GM12878 (cell line): ENCODE measurements around the gene JMJD6. TPM values are rescaled to one million over a fixed set of nuclear protein-coding genes. Genes with fewer than 3 reads are reported as not detected.

Experiments used
- ASH2L ChIP-seq: fragments of 300-600, 200-600 bp; sonication (generic); IDR thresholded peaks from 2 replicates; pipeline ENCODE4 v1.6.1; 2017; ENCODE audit warnings: low read depth, mild to moderate bottlenecking, borderline replicate concordance
- ATF3 ChIP-seq: IDR thresholded peaks from 2 replicates; pipeline ENCODE4 v1.6.1; 2011; ENCODE audit warnings: low read depth, mild to moderate bottlenecking, low read length, moderate library complexity, borderline replicate concordance; ENCODE audit errors: extremely low read depth
- BHLHE40 ChIP-seq, 2 experiments: fragments of 450-650 bp in 1 of 2; IDR thresholded peaks; 2 replicates each; pipeline ENCODE4 v1.6.1; 2011 to 2017; ENCODE audit warnings: low read depth in 2 of 2, borderline replicate concordance in 1 of 2, improper control_type of control experiment in 1 of 2, low read length in 1 of 2, mild to moderate bottlenecking in 1 of 2
- BRCA1 ChIP-seq: IDR thresholded peaks from 2 replicates; pipeline ENCODE4 v1.6.1; 2011; ENCODE audit warnings: low read depth, low read length, improper control_type of control experiment
- CREM ChIP-seq: IDR thresholded peaks from 2 replicates; pipeline ENCODE4 v1.6.1; 2014; ENCODE audit warnings: antibody characterized with exemption, low read depth
- E2F4 ChIP-seq: IDR thresholded peaks from 2 replicates; pipeline ENCODE4 v1.6.1; 2012; ENCODE audit warnings: low read depth, low read length, improper control_type of control experiment
- ELK1 ChIP-seq: IDR thresholded peaks from 2 replicates; pipeline ENCODE4 v1.6.1; 2012; ENCODE audit warnings: low read depth, low read length, improper control_type of control experiment
- ESRRA ChIP-seq: IDR thresholded peaks from 2 replicates; pipeline ENCODE4 v1.6.1; 2012; ENCODE audit warnings: mild to moderate bottlenecking, low read length, improper control_type of control experiment
- FOS ChIP-seq: IDR thresholded peaks from 3 replicates; pipeline ENCODE4 v1.6.1; 2011; ENCODE audit warnings: borderline replicate concordance; ENCODE audit not compliant: insufficient read length; ENCODE audit errors: extremely low read depth
- HDAC6 ChIP-seq: fragments of 200-600 bp; sonication (generic); IDR thresholded peaks from one replicate; pipeline ENCODE4 v1.8.0; 2017; ENCODE audit warnings: antibody characterized with exemption; ENCODE audit not compliant: unreplicated experiment
- IKZF2 ChIP-seq, 2 experiments: fragments of 450-650 bp; IDR thresholded peaks; 2 replicates each; pipeline ENCODE4 v1.6.1; 2017; ENCODE audit warnings: mild to moderate bottlenecking in 2 of 2, moderate library complexity in 2 of 2
- MEF2A ChIP-seq: IDR thresholded peaks from 2 replicates; pipeline ENCODE4 v1.6.1; 2011; ENCODE audit warnings: low read depth, mild to moderate bottlenecking, low read length, moderate library complexity; ENCODE audit not compliant: insufficient read depth
- NR2C1 ChIP-seq: fragments of 450-650 bp; IDR thresholded peaks from 2 replicates; pipeline ENCODE4 v1.6.1; 2017; ENCODE audit warnings: antibody characterized with exemption, mild to moderate bottlenecking, moderate library complexity
- POLR2A ChIP-seq: IDR thresholded peaks from 2 replicates; pipeline ENCODE4 v1.6.1; 2011; ENCODE audit warnings: low read depth, mild to moderate bottlenecking, low read length
- RBBP5 ChIP-seq: fragments of 200-600 bp; sonication (generic); conservative IDR thresholded peaks from 2 replicates; pipeline ENCODE4 v1.6.1; 2016
- RELB ChIP-seq: fragments of 450-650 bp; IDR thresholded peaks from 2 replicates; pipeline ENCODE4 v1.6.1; 2017; ENCODE audit warnings: low read depth, mild to moderate bottlenecking, moderate library complexity
- SIN3A ChIP-seq: IDR thresholded peaks from 2 replicates; pipeline ENCODE4 v1.6.1; 2012; ENCODE audit warnings: low read depth, low read length, improper control_type of control experiment
- SMAD1 ChIP-seq: fragments of 450-650 bp; IDR thresholded peaks from 2 replicates; pipeline ENCODE4 v1.6.1; 2018; ENCODE audit warnings: mild to moderate bottlenecking, low read depth; ENCODE audit not compliant: partially characterized antibody
- SMAD5 ChIP-seq: IDR thresholded peaks from 2 replicates; pipeline ENCODE4 v1.6.1; 2016; ENCODE audit warnings: antibody characterized with exemption, low read depth
- SMARCA5 ChIP-seq: fragments of 450-650 bp; IDR thresholded peaks from 2 replicates; pipeline ENCODE4 v1.6.1; 2017; ENCODE audit warnings: mild to moderate bottlenecking
- SMC3 ChIP-seq: IDR thresholded peaks from 2 replicates; pipeline ENCODE4 v1.6.1; 2011; ENCODE audit warnings: low read length, improper control_type of control experiment, borderline replicate concordance
- TCF12 ChIP-seq: IDR thresholded peaks from 2 replicates; pipeline ENCODE4 v1.6.1; 2011; ENCODE audit warnings: low read depth, mild to moderate bottlenecking, low read length
- YBX1 ChIP-seq: fragments of 450-650 bp; IDR thresholded peaks from 2 replicates; pipeline ENCODE4 v1.6.1; 2016; ENCODE audit warnings: antibody characterized with exemption
- ZBTB33 ChIP-seq: fragments of 450-650 bp; IDR thresholded peaks from 2 replicates; pipeline ENCODE4 v1.6.1; 2017; ENCODE audit warnings: mild to moderate bottlenecking
- ZNF217 ChIP-seq: fragments of 450-650 bp; IDR thresholded peaks from 2 replicates; pipeline ENCODE4 v1.6.1; 2017; ENCODE audit warnings: antibody characterized with exemption, mild to moderate bottlenecking
- ZNF622 ChIP-seq: fragments of 450-650 bp; IDR thresholded peaks from 2 replicates; pipeline ENCODE4 v1.6.1; 2017; ENCODE audit warnings: mild to moderate bottlenecking, inconsistent platforms
- polyA plus RNA-seq, 11 experiments: library from polyadenylated mRNA; depleted of rRNA in 4 of 11; unstranded in 6 of 11; stranded (reverse) in 5 of 11; fragments of >200 nt; fragmentation: Nextera tagmentation in 4 of 11; fragmentation: Illumina TruSeq in 1 of 11; extraction: Ambion mirVana in 4 of 11; extraction: Trizol in 1 of 11; gene quantifications; 1 replicate in 1 of 11; 2 replicates in 10 of 11; pipeline versions ENCODE4 v1.2.1 to v1.2.3, GENCODE V29; 2011 to 2016; ENCODE audit warnings: inconsistent platforms in 2 of 11, missing spikeins in 2 of 11, low read depth in 1 of 11
- total RNA-seq, 4 experiments: library from RNA; depleted of rRNA in 3 of 4; stranded (reverse); fragments of >200 nt in 3 of 4; fragmentation: Illumina TruSeq in 1 of 4; extraction: Trizol in 1 of 4; gene quantifications; 2 replicates each; pipeline versions ENCODE4 v1.2.1 to v1.2.3, GENCODE V29; 2013 to 2021

Gene JMJD6
- total and polyA plus RNA-seq, 10 of the 15 experiments (the other 5 are each of a cell fraction or from before 2014, with no cell fraction given), result 1.2 to 36.0 (median 22.2) TPM

GRCh38 chr17:76737676-76738467, 11.5 kb upstream of the JMJD6 start, which contains the start of gene MFSD11 (continued):
- TF ChIP-seq ZBTB33 (no peak), SMARCA5 (peak; percentile 75; the same call in 1 of the 2 replicates), HDAC6 (no peak), IKZF2 (IDR thresholded peaks at IDR 0.05) (no peak), ZNF622 (no peak), BHLHE40 (IDR thresholded peaks at IDR 0.05; ENCODE audit: borderline replicate concordance in 1 of 2, low read depth in 2 of 2, low read length in 1 of 2) (peak; percentile 95 to 99), RBBP5 (no peak), FOS (no peak), SMAD1 (no peak), CREM (peak; percentile 48; the same call in 1 of the 2 replicates), E2F4 (no peak), ASH2L (0 out of 2 replicates have a peak, but pooled peaks have one; percentile 43), NR2C1 (peak; percentile 77), ESRRA (no peak), SIN3A (peak; percentile 83; the same call in 1 of the 2 replicates), YBX1 (no peak), RELB (peak; percentile 78; the same call in 1 of the 2 replicates), BRCA1 (no peak), TCF12 (0 out of 2 replicates have a peak, but pooled peaks have one; percentile 54), SMC3 (no peak), ATF3 (peak; percentile 84; the same call in 1 of the 2 replicates), POLR2A (no peak), ELK1 (no peak), MEF2A (0 out of 2 replicates have a peak, but pooled peaks have one; percentile 23), ZNF217 (no peak), SMAD5 (no peak)
